Endothelial cell of hepatic sinusoid (primary cell): ENCODE data around the gene CTSH.
"Not testable (repeated sequence)": the region's sequence is repeated elsewhere in the genome, so short reads cannot be mapped to it uniquely, and the experiment has no call there.

Experiments
- in situ Hi-C: cut with HindIII; loops from 2 replicates; pipeline ENCODE4 v1.10.0; 2017; ENCODE audit warnings: low sequenced_read_pairs

CTSH gene

DNA sequence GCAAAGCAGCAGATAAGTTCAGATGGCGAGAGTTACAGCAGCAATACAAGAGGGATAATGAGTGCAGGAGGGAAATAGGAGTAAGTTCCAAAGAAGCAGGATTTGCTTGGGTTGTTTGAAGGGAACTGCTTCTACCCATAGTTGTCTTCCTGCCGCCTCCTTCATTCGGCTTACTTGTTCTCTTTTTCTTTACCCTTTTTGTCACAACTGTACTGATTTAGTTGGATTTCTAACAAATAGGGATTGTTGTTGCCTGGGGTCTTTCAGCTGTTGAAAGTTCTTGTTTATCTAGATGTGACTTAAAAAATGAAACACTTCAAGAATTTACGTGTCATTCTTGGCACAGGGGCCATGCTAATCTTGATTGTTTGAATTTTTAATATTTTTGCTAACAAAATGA, 46.3 kb downstream of the CTSH start:
- in situ Hi-C loops = no loop called here

DNA sequence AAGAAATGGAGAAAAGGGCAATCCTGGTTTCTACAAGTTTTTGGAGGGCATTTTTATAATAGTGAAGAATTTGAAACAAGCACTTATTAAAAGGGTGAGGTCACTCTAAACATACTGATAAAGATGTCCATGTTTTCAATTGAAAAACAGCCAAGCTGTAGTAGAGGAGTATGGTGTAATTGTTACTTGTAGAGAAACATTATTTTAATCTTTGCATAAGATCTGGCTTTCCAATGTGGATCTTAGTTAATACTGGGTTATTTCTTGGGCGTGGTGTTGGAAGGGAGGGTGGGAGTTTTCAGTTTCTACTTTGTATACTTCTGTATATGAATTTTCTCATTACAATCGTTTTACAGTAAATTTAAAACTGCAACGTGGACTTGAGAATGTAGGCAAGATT, 49.4 kb downstream of the CTSH start:
- in situ Hi-C loops = no loop called here

DNA sequence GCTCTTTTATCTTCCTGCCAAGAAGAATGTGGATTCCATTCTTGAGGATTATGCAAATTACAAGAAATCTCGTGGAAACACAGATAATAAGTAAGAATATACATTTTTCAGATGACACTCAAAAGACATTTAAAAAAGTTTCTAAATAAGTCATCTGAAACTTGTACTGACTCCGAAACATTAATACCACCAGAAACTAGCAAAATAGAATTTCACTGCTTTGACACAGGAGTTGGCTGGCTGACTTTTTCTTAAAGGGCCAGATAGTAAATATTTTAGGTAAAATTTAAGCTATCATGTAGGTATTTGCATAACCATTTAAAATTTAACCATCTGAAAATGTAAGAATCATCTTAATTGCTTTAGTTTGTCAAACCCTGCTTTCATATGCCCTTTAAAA, 51.3 kb downstream of the CTSH start:
- in situ Hi-C loops = no loop called here

DNA sequence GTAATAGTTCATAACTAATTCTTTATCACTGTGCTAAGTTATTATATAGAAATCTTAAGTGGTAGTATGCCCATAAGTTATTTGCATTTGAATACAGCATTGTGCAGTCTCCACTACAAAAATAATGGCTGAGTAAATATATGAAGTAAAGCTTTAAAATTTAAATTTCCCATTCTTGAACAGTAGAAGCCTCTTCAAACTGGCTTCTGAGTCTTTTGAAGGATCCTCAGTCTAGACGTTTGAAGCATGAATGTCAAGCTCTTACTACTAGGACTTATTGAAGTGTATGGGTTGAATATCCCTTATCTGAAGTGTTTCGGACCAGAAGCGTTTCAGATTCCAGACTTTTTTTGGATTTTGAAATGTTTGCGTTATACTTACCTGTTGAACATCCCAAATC, 55.8 kb downstream of the CTSH start:
- in situ Hi-C loops = no loop called here

DNA sequence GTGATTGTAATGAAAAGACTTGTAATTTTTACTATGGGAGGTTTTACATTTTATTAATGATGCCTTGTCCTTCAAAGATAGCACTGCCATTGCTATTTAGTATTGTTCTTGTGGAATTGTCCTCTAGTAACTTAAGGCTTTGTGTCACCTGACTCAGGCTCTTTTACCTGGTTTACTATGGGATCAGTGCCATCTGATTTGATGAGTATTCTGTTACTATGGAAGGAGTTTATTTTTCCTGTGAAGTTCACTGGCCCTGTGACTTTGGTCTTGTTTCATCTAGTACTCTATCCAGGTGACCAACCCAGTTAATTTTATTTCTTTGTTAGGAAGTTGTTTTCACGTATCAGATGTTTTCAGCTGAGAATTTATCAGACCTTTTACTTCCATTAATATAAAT, 63.2 kb downstream of the CTSH start:
- in situ Hi-C loops = no loop called here

DNA sequence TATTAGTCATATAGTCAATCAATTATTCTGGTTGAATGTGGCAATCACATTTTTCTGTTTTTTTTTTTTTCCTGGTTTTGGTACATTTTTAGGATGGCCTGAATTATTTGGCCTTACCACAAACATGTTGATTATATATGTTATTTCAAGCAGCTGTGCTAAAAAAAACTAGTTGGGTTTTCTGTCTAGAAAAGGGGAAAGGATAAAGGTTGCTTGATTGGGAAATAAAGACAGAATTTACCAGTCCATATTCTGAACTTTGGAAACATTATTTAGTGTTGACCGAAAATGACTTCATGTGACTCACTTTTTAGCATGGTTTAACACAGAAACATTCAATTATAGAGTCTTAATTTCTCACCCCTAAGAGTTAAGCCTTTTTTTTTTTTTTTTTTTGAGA, 64.0 kb downstream of the CTSH start:
- in situ Hi-C loops = no loop called here

DNA sequence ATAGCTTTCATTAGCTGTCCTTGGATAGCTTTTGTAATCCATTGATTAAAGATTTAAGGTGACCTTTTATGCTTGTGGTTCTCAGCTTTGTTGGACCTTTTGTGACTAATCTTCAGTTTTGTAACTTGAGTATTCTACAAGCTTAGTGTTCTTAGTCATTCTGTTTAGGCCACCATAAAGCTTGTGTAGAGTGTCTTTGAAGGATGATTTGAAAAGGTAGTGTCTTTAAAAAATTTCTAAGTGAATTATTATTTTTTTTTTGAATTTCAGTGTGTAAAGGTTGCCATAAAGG, 64.7 kb downstream of the CTSH start:
- in situ Hi-C loops = no loop called here

DNA sequence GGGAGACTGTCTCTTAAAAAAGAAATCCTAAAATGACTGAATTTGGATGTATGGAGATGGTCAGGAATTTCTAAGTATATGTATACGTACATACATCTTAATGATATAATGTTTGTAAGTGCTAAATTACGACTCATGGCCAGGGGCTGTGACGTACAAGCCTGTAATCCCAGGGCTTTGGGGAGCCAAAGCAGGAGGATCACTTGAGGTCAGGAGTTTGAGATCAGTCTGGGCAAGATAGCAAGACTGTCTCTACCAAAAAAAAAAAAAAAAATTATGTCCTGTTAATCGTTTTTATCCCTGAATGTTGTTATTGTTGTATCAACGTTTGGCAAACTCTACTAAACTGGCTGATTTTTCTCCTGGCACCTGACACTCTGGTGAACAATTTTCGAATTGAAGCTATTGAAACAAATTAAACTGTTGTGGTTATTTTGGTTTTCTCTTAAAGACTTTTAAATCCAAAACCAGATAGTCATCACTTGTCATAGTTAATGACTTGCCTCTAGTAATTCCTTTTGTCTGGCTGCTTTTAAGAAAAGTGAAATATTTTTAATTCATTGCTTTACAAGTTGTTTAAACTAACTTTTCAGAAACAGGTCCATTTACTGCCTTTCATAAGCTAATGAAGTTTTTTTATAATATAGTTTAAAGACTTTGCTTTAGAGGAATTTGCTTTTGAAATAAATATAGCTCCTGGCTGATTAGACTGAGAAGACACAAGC, 65.2 kb downstream of the CTSH start:
- in situ Hi-C loops = no loop called here

DNA sequence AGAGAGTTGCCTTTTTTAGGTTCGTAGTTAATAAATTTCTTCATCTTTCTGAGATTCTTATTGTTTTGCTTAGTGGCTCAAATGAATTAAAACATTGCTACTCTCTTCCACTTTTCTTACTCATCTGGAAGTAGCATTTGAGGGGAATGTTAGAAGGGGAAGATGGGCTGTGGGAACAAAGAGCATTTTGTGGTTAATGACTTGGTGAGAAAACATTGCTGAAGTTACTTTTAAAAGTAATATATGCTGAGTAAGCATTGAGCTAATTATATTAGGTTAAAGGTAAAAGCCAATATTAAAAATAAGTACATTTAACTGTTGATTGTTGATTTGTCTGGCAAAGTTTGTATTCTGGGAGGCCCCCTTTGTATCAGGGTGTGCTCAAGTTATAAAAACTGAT, 66.5 kb downstream of the CTSH start:
- in situ Hi-C loops = no loop called here

DNA sequence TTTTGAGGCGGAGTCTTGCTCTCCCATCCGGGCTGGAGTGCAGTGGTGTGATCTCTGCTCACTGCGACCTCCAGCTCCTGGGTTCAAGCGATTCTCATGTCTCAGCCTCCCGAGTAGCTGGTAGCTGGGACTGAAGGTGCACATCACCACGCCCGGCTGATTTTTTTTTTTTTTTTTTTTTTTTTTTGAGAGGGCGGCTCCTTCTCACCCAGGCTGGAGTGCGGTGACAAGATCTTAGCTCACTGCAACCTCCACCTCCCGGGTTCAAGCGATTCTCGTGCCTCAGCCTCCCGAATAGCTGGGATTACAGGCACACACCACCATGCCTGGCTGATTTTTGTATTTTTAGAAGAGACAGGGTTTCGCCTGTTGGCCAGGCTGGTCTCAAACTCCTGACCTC, 67.9 kb downstream of the CTSH start:
- in situ Hi-C loops = not testable (repeated sequence)

DNA sequence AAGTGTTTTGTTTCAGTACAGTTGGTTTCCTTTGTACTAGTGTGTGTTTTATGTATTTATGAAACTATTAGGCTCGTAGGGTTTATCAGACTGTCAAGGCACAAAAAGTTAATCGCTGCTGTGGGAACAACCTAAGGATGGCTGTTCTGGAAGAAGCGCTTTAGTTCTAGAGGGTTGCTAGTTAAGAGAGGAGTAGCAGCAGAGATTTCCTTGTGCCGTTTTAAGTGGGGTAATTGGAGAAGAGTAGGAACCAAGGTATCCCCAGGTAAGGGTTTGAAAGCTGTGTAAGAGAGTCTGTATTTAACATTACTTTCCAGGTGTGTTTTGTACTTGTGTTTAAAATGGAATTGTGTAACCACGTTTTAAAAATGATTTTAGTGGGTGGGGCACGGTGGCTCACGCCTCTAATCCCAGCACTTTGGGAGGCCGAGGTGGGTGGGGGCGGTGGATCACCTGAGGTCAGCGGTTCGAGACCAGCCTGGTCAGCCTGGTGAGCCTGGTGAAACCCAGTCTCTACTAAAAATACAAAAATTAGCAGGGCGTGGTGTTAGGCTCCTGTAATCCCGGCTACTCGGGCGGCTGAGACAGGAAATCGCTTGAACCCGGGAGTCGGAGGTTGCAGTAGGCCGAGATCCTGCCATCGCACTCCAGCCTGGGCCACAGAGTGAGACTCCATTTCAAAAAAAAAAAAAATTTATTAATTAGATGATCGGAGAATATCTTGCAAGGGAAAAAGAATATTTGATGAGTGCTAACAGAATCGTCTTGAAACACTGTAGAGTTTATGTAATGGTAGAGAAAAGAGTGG, 69.5 kb downstream of the CTSH start:
- in situ Hi-C loops = no loop called here

DNA sequence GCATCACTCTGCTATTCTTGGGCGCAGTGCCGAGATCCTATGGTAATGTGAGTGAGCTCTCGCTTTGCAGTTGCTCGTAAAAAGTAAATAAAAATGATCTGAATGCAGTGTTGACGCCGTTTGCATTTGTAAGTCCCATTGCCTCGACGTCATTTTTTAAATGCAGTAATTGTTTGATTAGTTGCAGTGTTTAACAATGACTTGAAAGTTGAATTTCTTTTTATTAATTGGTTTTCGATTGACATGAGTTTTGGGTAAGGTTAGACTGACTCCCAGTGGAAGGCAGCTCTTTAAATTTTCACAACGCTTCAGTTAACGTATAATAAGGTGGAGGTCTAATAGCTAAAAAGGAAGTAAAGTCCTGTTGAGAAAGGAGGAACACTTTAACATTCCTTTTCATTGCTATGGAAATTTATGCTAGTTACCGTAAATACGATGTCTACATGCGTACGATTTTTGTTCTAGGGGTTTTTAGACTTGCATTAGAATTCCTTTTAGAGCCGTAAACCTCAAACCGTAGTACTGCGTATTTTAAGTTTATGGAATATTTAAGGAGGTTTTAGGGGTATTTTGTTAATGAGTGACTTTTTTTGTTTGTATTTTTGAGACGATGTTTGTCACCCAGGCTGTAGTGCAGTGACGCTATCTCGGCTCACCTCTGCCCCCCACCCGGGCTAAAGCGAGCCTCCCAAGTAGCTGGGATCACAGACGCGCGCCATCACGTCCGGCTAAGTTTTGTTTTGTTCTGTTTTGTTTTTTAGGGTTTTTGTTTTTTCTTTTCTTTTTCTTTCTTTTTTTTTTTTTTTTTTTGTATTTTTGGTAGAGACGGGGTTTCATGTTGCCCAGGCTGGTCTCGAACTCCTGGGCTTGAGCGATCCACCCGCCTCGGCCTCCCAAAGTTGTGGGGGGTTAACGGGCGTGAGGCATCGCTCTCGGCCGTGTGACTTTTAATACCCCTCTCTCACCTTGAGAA, 70.8 kb downstream of the CTSH start:
- in situ Hi-C loops = no loop called here

DNA sequence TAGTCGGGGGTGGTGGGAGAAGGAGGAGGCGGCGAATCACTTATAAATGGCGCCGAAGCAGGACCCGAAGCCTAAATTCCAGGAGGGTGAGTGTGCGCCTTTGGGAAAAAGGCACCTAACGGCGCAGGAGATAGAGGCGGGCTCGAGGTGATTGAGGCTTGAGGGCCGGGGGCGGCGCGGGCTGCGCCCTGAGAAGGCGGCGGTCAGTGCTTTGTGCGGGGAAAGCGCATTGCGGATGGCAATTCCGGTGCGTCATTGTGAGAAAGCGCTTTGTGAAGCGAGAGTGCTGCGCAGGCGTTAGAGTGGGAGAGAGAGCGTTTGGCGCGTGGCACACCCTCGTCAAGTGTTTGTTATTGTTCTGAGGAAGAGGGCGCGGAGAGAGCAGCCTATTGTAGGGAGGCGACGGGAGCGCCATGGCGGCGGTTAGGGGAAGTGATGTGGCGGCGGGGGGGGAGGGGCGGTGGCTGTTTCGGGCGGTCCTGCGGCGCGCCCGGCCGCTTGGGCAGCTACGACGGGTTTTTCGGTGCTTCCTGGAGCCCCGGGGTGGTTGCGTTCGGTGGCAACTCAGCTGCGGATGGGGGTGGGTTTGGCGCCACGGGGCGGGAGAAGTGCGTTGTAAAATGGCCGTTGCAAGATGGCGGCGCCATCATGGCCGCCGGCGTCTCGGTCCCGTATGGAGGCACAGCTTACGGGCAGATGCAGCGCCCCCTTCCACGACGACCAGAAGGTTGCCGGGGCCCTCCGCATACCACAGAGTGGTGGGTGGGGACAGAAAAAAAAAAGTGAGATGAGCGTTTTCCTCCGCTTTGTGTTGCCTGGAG, 71.7 kb downstream of the CTSH start:
- in situ Hi-C loops = no loop called here

DNA sequence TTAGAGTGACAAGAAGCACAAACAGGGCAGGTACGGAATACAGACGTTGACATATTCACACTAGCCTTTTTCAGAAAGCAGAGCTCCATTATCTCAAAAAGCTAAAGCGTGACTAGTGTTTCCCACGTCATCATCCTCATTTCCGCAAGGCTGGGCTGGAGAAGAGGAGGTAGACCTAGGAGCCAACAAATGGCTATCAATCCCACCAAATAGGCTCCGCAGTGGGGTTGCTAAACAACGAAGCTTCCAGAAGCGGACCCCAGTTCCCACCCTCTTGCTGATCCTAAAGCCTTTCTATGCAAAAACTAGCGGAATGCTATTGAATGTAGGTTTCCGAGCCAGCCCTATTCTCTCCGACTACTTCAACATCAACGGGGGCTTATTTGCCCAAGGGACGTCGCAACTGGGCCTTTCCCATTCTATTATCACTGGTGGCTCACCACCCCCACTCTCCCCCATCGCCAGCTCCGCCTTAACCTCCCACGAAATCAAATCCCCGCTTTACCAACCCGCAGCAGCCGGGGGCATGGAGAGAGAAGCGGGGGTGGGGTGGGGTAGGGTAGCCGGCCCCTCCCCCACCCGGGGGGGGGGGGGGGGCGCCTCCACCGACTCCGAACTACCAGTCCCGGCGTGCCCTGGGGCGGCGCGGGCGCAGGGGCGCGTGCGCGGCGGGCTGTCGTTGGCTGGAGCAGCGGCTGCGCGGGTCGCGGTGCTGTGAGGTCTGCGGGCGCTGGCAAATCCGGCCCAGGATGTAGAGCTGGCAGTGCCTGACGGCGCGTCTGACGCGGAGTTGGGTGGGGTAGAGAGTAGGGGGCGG, 72.5 kb downstream of the CTSH start, which contains the start of gene MORF4L1:
TSS of gene MORF4L1 (plus strand) at position 736 of the 817 bp plus-strand sequence. CDS start 128 bp downstream, outside the sequence.
- in situ Hi-C loops = no loop called here

DNA sequence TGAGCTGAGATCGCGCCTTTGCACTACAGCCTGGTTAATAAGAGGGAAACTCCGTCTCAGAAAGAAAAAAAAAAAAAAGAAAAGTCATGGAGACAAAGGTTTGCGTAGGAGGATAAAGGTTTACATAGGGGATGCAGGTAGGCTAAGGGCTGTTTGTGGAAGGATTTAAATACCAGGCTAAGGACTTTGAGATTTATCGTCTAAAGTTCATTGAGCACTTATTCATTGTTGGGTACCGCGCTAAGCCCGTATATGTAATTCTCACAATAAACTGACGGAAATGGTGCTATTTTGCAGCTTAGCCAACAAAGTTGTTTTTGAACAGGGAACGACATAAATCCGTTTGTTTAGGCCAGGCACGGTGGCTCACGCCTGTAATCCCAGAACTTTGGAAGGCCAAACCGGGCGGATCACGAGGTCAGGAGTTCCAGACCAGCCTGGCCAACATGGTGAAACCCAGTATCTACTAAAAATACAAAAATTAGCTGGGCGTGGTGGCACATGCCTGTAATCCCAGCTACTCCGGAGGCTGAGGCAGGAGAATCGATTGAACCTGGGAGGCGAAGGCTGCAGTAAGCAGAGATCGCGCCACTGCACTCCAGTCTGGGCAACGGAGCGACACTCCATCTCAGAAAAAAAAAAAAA, 73.2 kb downstream of the CTSH start:
- in situ Hi-C loops = not testable (repeated sequence)
